DND-41 (cell line): ENCODE measurements around the gene MEGF6.

ENCODE experiments used
- ATAC-seq: fragments of 200-7000 bp; cut with Tn5 transposase; 3 replicates; pipeline ENCODE4 v1.9.1; 2021; ENCODE audit warnings: low read depth; ENCODE audit not compliant: insufficient read depth
- DNase-seq: peaks from one replicate; pipeline ENCODE4 v3.0.0-alpha.2; 2020
- H2AFZ ChIP-seq: 2 replicates; pipeline ENCODE4 v1.6.0; 2012; ENCODE audit warnings: low read depth, low read length
- H3K27ac ChIP-seq: 2 replicates; pipeline ENCODE4 v1.5.1; 2012; ENCODE audit warnings: low read length, inconsistent platforms
- H3K27me3 ChIP-seq: fragments of 200-600 bp; sonication (generic); 2 replicates; pipeline ENCODE4 v1.6.0; 2012; ENCODE audit warnings: low read length, mild to moderate bottlenecking, inconsistent platforms; ENCODE audit not compliant: insufficient read depth, poor library complexity
- H3K36me3 ChIP-seq: 2 replicates; pipeline ENCODE4 v1.5.1; 2012; ENCODE audit warnings: low read length, inconsistent platforms; ENCODE audit not compliant: insufficient read depth
- H3K4me1 ChIP-seq: 2 replicates; pipeline ENCODE4 v1.5.1; 2012; ENCODE audit warnings: mild to moderate bottlenecking, low read length; ENCODE audit not compliant: insufficient read depth
- H3K4me2 ChIP-seq: 2 replicates; pipeline ENCODE4 v1.6.0; 2012; ENCODE audit warnings: mild to moderate bottlenecking, moderate library complexity, low read length, inconsistent platforms; ENCODE audit not compliant: insufficient read depth
- H3K4me3 ChIP-seq, 2 experiments: fragments of 200-600 bp in 1 of 2; shearing (Covaris generic) in 1 of 2; 2 replicates each; pipeline ENCODE4 v1.5.1; 2012 to 2016; ENCODE audit warnings: inconsistent platforms in 2 of 2, low read length in 2 of 2, mild to moderate bottlenecking in 2 of 2, low read depth in 1 of 2, moderate library complexity in 1 of 2
- H3K79me2 ChIP-seq: 2 replicates; pipeline ENCODE4 v1.6.0; 2012; ENCODE audit warnings: low read length, inconsistent platforms; ENCODE audit not compliant: insufficient read depth
- H3K9ac ChIP-seq: 2 replicates; pipeline ENCODE4 v1.6.0; 2012; ENCODE audit warnings: low read depth, mild to moderate bottlenecking, inconsistent platforms, low read length, moderate library complexity
- H3K9me3 ChIP-seq: 2 replicates; pipeline ENCODE4 v1.5.1; 2012; ENCODE audit warnings: low read length, moderate library complexity, mild to moderate bottlenecking, inconsistent platforms; ENCODE audit not compliant: insufficient read depth, severe bottlenecking
- H4K20me1 ChIP-seq: 2 replicates; pipeline ENCODE4 v1.6.0; 2012; ENCODE audit warnings: low read length; ENCODE audit not compliant: insufficient read depth
- CTCF ChIP-seq: IDR thresholded peaks from 2 replicates; pipeline ENCODE4 v1.5.1; 2012; ENCODE audit warnings: borderline replicate concordance, low read length, moderate library complexity, mild to moderate bottlenecking; ENCODE audit not compliant: poor library complexity, severe bottlenecking; ENCODE audit errors: extremely low read depth
- EZH2 ChIP-seq: IDR thresholded peaks from 3 replicates; pipeline ENCODE4 v1.6.1; 2012; ENCODE audit warnings: borderline replicate concordance, low read depth, mild to moderate bottlenecking, moderate library complexity, low read length, inconsistent platforms; ENCODE audit not compliant: severe bottlenecking

MEGF6 gene

GRCh38 chr1:3598522-3599285 is 12.6 kb downstream of the MEGF6 start:
- Histone ChIP-seq H3K27ac (no peak overlapping the region), H3K9me3 (no peaks in the 10 kb centered on the region), H3K9ac (no peak overlapping the region), H3K36me3 (no peaks in the 10 kb centered on the region), H3K79me2 (no peaks in the 10 kb centered on the region), H3K4me3 (no peak overlapping the region), H3K27me3 (no peaks in the 10 kb centered on the region), H4K20me1 (no peaks in the 10 kb centered on the region; the same call in 1 of the 2 replicates), H3K4me1 (no peaks in the 10 kb centered on the region), H2AFZ (no peak overlapping the region), H3K4me2 (no peak overlapping the region)
- TF ChIP-seq CTCF (no peak), EZH2 (no peak)
- ATAC-seq (no peak), DNase-seq (no peak)

GRCh38 chr1:3598051-3598491 is 13.2 kb downstream of the MEGF6 start:
- ATAC-seq = no peak

GRCh38 chr1:3597599-3597964 is 13.7 kb downstream of the MEGF6 start:
- no peak overlapping the region for H3K4me3 ChIP-seq
- no peak overlapping the region for H3K9ac ChIP-seq
- no peak overlapping the region for H3K4me2 ChIP-seq
- H3K36me3 ChIP-seq = no peaks in the 10 kb centered on the region
- H3K27me3 ChIP-seq = no peaks in the 10 kb centered on the region
- no peaks in the 10 kb centered on the region for H3K79me2 ChIP-seq
- ATAC-seq (peak; percentile 42; the same call in 2 of the 3 replicates), DNase-seq (peak; percentile 27)
- no peaks in the 10 kb centered on the region; the same call in 1 of the 2 replicates for H4K20me1 ChIP-seq
- H2AFZ ChIP-seq = no peak overlapping the region
- TF ChIP-seq CTCF = no peak
- TF ChIP-seq EZH2 = no peak
- H3K9me3 ChIP-seq = no peaks in the 10 kb centered on the region
- no peaks in the 10 kb centered on the region for H3K4me1 ChIP-seq
- H3K27ac ChIP-seq = no peak overlapping the region

More at GRCh38 chr1:3598051-3598491, 13.2 kb downstream of the MEGF6 start:
- Histone ChIP-seq H3K9me3 (no peaks in the 10 kb centered on the region), H3K4me3 (no peak overlapping the region), H3K27me3 (no peaks in the 10 kb centered on the region), H3K36me3 (no peaks in the 10 kb centered on the region), H3K79me2 (no peaks in the 10 kb centered on the region), H3K4me2 (no peak overlapping the region), H2AFZ (no peak overlapping the region), H3K9ac (no peak overlapping the region), H3K27ac (no peak overlapping the region), H4K20me1 (no peaks in the 10 kb centered on the region; the same call in 1 of the 2 replicates), H3K4me1 (no peaks in the 10 kb centered on the region)
- TF ChIP-seq EZH2 = no peak
- no peak for DNase-seq
